Activated gamma-delta T cell (primary cell): Measurements from ENCODE around the gene TRAPPC5.

Experiments
- DNase-seq: peaks from one replicate; lab custom pipeline; 2025; lab: John Stamatoyannopoulos, UW

The TRAPPC5 gene

DNA sequence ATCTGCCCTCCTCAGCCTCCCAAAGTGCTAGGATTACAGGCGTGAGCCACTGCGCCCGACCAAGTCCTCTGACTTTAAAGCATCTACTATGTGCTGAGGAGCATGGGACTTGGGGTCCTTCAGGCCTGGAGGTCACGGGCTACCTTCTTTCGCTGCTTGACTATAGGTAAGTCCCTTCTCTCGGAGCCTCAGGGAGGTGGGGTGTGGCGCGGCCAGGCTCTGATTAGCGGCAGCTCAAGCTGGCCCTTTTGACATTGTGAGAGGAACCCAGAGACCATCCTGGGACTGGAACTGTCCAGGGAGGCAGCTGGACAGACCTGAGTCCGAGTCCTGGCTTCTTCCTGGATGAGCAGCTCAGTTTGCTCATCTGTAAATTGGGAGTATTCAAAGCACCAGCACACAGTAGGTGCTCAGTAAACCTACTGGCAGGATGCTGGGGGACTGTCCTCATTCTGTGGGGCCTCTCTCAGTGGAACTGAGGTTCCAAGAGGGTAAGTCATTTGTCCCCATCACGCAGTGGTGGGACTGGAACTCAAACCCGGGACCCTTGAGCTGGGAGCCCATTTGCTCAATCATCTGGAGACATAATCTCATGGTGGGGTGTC is 20.5 kb downstream of the TRAPPC5 start:
- DNase-seq: no peak

DNA sequence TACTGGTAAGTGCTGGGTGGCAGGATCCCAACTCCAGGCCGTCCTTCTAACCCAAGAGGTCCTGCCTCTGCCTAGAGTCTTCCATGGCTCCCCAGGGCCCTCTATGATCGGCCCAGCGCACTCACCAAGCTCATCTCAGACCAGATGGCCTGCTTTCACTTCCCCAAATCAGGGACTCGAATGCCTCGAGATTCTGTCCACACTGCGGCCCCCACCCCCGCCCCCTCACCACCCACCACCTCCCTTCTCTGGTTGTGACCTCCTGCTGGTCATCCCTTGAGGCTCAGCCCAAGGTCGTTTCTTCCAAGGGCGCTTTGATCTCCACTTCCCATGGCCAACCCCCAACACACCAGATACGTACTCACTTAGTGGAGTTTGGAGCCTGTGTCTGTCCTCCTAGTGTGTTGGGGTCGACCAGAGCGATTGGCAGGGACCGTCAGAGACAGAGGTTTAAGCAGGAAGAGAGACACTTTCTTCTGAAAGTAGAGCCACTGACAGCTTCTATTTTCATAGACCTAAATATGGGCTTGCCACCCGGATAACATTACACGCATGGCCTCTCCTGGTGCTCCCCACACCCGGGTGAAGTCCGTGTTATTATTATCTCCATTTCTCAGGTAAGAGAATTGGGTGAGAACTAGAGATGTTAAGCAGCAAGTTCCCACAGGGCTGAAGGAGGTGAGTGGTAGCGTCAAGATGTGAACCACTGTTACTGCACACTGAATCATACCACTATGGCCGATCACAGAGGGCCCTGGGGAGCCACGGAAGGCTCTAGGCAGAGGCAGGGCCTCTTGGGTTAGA is 21.2 kb downstream of the TRAPPC5 start, which contains the start of gene FCER2:
FCER2 (minus strand) TSS at position 478 of the 804 bp plus-strand sequence. CDS start 2,371 bp downstream, outside the sequence.
- DNase-seq: no peak

DNA sequence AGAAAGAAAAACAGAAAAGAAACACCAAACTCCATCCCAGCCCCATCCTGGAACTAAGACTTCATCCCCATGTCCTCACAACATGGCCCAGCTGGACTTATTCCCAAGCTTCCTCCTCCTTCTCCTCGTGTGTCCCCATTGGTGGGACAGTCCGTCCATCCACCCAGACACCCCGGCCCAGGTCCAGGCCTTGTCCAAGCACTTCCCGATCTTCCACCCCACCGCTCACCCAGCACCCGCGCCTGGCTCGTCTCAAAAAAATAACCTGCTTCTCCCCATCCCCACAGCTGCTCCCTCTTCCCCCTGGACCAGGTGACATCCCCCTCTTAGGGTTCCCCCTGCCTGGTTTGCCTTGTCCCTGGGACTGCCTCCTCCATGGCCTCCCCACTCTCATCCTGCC is 22.7 kb downstream of the TRAPPC5 start:
- no peak for DNase-seq

DNA sequence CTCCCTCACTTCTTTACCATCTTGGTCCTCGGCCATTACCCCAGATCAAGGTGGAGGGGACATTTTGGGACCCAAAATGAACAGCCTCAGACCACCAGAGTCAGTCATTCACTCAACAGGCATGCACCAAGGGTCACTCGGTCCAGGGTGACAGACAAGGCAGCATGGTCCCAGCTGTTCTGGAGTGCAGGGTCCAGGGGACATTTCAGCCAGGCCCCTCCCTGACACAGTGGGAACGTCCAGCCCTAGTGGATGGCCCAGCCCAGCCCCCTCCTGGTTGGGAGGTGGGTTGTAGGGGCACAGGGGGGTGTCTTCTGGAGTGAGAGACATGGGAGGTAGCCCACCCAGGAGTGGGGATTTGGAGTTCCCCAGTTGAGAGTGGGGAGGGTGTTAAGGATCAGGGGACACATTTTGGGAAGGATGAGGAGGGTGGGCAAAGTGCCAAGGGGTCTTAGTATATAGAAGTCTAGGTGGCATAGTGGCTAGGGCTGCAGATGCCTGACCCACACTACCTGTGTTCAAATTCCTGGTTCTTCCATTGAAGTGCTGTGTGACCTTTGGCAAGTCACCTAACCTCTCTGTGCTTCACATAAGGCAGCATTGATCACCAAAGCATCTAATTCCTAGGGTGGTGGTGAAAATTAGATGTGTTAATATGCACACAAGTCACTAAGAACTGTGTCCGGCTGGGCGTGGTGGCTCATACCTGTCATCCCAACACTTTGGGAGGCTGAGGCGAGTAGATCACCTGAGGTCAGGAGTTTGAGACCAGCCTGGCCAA is 23.8 kb downstream of the TRAPPC5 start:
- DNase-seq: no peak

DNA sequence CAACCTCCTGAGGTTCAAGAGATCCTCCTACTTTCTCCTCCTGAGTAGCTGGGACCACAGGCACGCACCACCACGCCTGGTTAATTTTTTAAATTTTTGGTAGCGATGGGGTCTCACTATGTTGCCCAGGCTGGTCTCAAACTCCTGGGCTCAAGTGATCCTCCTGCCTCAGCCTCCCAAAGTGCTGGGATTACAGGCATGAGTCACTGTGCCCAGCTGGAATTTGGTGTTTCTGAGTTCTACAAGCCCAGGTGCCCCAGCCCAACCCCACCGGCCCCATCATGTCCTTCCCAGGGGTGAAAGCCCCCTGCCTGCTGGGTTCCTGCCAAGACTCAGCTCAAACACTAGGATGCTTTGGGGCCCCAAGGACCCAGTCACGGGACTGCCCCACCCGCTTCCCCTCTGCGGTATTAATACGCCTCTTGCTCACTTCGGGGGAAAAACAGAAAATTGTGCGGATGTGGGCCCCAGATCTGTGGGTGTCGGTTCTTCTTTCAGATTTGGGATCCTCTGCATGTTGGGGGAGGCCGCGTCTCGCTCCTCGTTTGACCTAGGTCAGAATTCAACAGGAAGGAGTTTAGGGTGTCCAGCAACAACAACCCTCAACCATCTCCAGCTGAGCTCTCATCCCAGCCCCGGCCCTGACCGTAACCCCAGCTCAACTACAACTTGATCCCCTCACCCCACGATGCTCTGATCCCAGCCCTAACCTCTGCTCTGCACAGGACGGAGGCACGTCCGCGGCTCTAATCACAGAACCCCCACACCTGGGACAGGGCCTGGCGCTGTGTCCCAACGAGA is 25.0 kb downstream of the TRAPPC5 start:
- DNase-seq: no peak

DNA sequence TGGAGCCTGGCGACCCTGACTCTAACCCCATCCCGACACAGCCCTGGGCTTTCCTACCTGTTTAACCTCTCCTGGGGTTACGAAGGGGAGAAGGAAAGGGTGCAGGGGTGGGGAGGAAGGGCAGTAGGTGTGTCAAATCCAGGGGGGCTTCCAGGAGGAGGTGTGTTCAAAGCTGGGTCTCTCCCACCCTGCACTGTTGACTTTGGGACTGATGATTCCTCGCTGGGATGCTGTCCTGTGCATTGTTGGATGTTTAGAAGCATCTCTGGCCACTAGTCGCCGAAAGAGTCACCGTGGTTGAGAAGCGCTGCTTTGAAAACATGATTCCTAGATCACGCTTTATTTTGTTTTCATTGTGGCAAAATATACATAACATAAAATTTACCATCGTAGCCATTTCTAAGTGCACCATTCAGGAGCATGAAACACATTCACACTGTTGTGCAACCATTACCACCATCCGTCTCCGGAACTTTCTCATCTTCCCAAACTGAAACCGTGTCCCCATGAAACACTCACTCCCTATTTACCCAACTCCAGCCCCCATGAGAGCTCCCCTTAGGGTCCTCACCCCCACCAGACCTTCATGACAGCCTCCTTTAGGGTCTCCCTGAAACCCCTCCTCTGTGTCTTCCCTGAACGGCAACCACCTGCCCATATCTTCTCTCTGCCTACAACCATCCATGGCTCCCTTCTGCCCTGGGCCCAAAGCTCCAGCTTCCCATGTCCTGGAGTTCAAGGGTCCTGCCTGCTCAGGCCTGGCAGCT is 25.7 kb downstream of the TRAPPC5 start:
- no peak for DNase-seq

DNA sequence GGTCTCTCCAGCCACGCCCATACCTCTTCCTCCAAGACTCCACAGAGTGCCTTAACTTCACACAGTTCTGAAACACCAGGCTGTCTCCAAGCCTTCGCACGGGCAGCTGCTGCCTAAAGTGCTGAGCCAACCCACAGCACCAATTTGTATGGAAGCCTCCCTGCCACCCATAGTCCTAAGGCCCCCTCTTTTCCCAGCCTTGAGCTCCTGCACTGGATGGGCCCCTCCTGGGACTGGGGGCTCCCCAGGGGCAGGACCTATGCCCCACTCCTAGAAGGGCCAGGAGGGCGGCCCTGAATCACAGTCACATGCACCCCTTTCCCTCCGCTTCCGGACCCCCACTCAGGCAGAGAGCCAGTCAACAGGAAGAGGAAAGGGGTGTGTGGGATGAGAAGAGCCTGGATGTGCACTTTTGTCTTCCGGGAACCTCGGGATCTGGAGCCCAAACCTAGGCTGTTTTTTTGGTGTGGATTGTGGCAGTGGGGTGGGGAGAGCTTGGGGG is 26.4 kb downstream of the TRAPPC5 start:
- no peak for DNase-seq

DNA sequence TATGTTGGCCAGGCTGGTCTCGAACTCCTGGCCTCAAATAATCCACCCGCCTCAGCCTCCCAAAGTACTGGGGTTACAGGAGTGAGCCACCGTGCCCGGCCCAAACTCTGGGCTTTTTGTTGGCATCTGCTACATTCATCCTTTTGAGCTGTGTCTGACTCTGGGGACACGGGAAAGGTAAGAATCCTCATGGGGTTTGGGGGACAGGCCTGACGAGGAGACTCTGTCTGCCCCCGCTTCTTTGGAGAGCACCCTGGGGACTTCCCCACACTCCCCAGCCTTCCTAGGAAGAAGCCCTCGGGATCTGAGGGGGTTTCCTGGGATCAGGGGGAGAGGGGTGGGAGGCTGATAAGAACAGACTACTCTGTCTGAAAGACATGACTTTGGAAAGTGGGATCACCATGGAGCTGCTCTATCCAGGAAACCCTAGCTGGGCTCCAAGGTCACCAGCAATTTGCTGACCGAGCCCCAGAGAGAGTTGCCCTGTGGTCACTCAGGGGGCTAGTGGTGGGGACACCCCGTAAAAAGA is 29.4 kb downstream of the TRAPPC5 start:
- DNase-seq: no peak

DNA sequence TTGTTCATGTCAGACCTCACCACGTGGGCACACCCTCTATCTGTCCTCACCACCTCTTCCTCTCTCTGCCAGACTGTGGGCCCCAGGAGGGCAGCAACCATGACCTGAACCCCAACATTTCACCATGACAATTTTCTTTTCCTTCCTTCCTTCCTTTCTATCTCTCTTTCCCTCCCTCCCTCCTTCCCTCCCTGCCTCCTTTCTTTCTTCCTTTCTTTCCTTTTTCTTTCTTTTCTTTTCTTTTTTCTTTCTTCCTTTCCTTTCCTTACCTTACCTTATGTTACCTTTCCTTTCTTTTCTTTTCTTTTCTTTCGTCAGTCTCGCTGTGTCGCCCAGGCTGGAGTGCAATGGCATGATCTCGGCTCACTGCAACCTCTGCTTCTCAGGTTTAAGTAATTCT is 30.0 kb downstream of the TRAPPC5 start:
- DNase-seq: no peak

DNA sequence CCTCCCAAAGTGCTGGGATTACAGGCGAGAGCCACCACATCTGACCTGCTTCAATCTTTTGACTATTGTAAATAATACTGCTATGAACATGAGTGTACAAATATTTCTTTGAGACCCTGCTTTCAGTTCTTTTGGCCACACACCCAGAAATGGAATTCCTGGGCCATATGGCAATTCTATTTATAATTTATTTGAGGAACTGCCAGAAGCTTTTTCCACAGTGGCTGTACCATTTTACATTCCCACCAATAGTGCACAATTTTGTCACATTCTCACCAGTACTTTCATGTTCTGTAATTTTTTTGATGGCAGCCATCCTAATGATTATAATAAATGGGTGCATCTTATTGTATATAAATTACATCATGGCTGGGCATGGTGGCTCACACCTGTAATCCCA is 35.0 kb downstream of the TRAPPC5 start:
- no peak for DNase-seq

DNA sequence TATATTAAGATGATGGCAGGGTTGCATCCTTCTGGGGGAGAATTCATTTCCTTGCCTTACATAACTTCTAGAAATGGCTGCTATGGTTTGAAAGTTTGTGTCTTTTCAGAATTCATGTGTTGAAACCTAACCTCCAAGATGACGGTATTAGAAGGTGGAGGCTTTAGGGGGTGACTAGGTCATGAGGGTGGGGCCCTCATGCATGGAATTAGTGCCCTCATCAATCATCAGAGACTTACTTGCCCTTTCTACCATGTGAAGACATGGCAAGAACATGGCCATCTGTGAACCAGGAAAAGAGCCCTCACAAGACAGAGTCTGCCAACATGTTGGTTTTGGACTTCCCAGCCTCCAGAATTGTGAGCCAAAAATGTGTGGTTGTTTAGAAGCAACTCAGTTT is 36.1 kb downstream of the TRAPPC5 start:
- no peak for DNase-seq

DNA sequence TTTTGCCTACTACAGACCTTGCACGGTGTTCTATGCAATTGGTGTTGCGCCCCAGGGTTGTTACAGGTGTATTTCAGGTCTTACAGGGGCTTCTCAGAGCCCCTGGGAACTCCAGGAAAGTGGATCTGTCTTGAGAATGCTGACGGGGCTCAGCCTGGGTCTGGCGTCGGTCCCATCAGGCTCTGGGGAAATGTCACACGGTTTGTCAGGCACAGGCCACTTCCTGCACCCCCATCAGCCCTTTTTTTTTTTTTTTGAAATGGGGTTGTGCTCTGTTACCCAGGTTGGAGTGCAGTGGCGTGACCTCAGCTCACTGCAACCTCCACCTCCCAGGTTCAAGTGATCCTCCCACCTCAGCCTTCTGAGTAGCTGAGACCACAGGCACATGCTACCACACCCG is 38.0 kb downstream of the TRAPPC5 start:
- DNase-seq: no peak

DNA sequence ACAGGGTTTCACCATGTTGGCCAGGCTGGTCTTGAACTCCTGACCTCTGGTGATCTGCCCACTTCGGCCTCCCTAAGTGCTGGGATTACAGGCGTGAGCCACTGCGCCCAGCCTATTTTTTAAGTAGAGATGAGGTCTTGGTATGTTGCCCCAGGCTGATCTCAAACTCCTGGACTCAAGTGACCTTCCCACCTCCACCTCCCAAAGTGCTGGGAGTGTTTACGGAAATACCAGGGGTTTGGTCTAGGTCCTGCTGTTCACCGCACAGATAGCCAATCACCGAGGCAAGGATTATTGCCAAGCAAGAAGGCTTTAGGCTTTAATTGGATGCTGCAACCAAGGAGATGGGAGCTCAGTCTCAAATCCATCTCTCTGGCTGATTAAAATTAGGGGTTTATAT is 39.7 kb downstream of the TRAPPC5 start:
- no peak for DNase-seq

DNA sequence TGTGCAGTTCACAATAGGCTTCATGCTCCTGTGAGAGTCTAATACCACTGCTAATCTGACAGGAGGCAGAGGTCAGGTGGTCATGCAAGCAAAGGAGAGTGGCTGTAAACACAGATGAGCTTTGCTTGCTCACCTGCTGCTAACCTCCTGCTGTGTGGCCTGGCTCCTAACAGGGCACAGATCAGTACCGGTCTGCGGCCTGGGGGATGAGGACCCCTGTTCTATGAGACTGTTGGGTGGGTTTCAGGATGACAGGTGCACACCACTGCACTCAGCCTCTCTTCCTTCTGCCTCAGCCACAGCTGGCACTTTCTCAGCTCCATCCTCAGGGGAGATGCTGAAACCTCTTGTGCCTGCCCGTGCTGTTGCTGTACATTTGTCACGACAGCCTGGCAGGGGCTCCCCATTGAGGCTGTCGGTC is 41.6 kb downstream of the TRAPPC5 start:
- no peak for DNase-seq

DNA sequence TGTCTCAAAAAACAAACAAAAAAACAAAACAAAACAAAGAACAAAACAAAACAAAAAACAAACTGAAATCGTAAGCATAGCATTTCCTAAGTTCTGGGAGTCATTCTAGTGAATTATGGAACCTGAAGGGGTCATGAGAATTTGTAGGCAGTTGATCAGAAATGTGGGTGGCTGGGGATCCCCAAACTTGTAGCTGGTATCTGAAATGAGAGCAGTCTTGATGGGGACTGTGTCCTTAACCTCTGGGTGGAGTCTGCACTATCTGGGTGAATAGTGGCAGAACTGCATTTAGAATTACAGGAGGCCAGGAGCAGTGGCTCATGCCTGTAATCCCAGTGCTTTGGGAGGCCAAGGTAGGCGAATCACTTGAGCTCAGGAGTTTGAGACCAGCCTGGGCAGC is 45.2 kb downstream of the TRAPPC5 start:
- no peak for DNase-seq

DNA sequence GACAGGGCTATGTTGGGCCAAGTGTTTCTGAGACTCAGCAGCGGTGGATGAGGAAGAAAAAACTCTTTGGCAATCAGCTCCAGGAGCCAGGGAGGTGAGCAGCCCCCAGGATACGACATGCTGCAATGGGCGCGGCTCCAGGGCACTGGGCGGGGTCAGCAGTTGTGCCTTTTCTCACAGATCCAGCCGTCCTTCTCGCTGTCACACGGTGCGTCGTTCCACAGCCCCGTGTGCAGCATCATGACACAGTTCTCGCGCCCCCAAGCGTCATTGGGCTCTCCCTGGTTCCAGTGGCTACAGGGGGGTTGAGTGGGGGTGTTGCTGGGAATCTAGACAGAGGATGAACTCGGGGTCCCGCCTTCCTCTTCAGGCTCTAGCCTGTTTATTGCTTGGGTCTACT is 48.6 kb downstream of the TRAPPC5 start:
- no peak for DNase-seq

DNA sequence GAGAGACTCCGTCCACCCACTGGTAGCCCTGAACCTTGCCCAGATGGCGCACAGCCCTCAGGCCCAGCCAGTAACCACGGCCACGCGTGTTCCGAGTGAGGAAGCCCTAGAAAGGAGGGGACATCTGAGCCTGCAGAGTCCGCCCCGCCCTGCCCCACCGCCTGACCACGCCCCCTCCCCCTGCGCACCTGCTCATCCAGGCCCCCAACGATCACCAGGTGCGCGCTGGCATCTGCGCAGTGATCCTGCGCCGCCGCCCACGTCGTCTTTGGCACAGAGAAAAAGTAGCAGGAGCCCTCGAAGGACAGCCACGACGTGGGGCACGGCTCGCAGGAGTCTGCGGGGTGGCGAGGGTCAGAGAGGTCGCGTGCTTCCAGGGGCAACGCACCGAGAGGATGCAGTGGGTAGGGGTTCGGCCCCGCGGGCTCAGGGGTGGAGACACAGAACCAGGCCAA is 49.2 kb downstream of the TRAPPC5 start:
- no peak for DNase-seq

DNA sequence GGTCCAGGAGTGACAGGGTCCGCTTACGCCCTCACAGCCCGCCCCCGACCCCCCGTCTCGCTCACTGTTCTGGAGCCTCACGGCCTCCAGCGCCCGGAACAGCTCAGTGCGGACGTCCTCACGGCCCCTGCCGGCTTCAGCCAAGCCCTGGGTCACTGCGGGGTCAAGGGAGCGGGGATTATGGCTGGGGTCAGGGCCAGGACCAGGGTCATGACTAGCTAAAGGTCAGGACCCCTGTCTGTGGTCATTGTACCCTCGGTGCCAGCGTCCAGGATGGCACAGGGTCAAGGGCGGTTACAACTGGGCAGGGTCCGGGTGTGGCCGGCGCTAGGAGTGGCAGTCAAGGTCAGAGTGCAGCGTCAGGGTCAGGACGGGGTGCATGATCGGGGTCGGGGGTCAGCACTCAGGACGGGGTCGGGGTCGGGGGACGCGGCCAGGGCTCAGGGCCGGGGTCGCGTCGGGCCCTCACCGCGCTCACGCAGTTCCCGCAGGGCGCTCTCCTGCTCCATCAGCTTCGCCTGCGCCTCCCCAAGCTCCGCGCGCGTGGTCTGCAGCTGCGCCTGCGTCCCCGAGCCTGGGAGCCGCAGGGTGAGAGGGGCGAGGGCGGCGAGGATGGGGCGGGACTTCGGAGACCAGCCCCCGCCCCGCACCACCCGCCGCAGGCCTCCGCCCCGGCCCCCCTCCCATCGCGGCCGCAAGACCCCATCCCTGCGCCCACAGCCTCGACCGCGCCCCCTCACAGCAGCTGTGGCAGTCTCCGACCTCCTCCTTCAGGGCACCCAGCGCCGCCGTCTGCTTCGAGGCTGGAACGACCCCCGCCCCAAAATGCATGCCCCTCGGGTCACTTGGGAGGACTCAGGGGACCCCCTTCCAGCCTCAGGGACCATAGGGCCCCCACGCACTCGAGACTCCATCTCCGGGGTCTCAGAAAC is 49.9 kb downstream of the TRAPPC5 start:
- DNase-seq: no peak

DNA sequence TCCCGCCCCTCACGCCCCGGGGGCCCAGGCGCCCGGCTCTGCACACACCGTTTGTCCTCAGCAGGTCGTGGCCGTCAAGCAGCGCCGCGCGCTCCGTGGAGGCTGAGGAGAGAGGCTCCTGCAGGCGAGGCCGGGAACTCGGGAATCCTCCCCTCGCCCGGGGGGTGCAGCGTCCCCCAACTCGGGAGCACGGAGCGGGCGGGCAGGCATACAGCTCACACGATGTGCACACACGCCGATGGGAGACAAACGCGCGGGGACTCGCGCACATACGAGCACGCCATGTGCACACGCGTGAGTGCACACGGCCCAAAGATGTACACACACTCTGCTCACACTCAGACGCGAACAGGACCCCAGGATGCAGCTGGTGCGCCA is 50.6 kb downstream of the TRAPPC5 start:
- no peak for DNase-seq

DNA sequence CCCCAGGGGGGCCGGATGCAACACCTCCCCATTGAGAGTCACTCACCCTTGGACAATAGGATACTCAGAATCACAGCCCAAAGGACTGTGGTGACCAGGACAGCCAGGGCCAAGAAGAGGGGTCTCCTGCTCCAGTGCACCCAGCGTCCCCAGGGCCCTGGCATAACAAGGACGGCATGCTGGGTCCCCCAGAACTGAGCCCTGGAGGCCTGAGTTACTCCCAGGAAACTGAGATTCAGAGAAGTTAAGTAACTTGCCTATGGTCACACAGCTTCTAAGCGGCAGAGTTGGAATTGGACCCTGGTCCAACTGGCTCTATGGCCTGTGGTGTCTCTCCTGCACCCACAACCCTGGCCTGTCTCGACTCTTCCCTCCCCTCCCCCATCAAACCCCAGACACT is 51.0 kb downstream of the TRAPPC5 start:
- no peak for DNase-seq
